Measurements from ENCODE around the gene XPO5. TPM values are rescaled to one million over a fixed set of nuclear protein-coding genes. Genes with fewer than 3 reads are reported as not detected.

Gene XPO5
- total RNA-seq, 2 donors from 2014 or later: 70.8 to 74.3 TPM

- no peak overlapping the region for H3K27ac Mint-ChIP-seq
- TF ChIP-seq, protein P1, sequence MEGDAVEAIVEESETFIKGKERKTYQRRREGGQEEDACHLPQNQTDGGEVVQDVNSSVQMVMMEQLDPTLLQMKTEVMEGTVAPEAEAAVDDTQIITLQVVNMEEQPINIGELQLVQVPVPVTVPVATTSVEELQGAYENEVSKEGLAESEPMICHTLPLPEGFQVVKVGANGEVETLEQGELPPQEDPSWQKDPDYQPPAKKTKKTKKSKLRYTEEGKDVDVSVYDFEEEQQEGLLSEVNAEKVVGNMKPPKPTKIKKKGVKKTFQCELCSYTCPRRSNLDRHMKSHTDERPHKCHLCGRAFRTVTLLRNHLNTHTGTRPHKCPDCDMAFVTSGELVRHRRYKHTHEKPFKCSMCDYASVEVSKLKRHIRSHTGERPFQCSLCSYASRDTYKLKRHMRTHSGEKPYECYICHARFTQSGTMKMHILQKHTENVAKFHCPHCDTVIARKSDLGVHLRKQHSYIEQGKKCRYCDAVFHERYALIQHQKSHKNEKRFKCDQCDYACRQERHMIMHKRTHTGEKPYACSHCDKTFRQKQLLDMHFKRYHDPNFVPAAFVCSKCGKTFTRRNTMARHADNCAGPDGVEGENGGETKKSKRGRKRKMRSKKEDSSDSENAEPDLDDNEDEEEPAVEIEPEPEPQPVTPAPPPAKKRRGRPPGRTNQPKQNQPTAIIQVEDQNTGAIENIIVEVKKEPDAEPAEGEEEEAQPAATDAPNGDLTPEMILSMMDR (conservative IDR thresholded peaks at IDR 0.05): no peak
- no peaks in the 10 kb centered on the region for H3K27me3 Mint-ChIP-seq (ENCODE audit: insufficient read depth)
- H3K4me3 ChIP-seq (ENCODE audit: low read length): no peak overlapping the region
- WGBS, 2 experiments (ENCODE audit: insufficient coverage in 1 of 2, insufficient read length in 1 of 2): 93 to 96% methylated on average over 10 of the region's 10 CpGs
- DNase-seq: no peak
- H3K9ac ChIP-seq (ENCODE audit: extremely low read depth, low read length, poor library complexity, severe bottlenecking): no peak overlapping the region
- H3K9me3 Mint-ChIP-seq: no peaks in the 10 kb centered on the region
- H3K36me3 Mint-ChIP-seq (ENCODE audit: low read depth): peaks cover 87% of the 10 kb centered on the region
- H3K27ac ChIP-seq (ENCODE audit: low read depth, low read length): no peak overlapping the region
- H3K4me1 ChIP-seq (ENCODE audit: control insufficient read depth, insufficient read depth, low read length): peaks cover 5% of the 10 kb centered on the region
- no peaks in the 10 kb centered on the region for H3K4me1 Mint-ChIP-seq
- no peaks in the 10 kb centered on the region for H3K27me3 ChIP-seq (ENCODE audit: control insufficient read depth, insufficient read depth, low read length, poor library complexity, severe bottlenecking)
- H3K9me3 ChIP-seq (ENCODE audit: control insufficient read depth, low read length): no peaks in the 10 kb centered on the region
- peaks cover 96% of the 10 kb centered on the region for H3K36me3 ChIP-seq (ENCODE audit: control insufficient read depth, insufficient read depth, low read length)
- no peak overlapping the region for H3K4me3 Mint-ChIP-seq
These were observed 51.3 kb downstream of the XPO5 start for GRCh38 chr6:43524483-43524961.

GRCh38 chr6:43523284-43523683 is 52.6 kb downstream of the XPO5 start:
- Mint-ChIP-seq H3K27me3 (ENCODE audit: insufficient read depth) (no peaks in the 10 kb centered on the region), H3K36me3 (ENCODE audit: low read depth) (peaks cover 78% of the 10 kb centered on the region), H3K9me3 (no peaks in the 10 kb centered on the region), H3K4me3 (no peak overlapping the region), H3K4me1 (no peaks in the 10 kb centered on the region), H3K27ac (no peak overlapping the region)
- Histone ChIP-seq H3K27ac (ENCODE audit: low read depth, low read length) (no peak overlapping the region), H3K36me3 (ENCODE audit: control insufficient read depth, insufficient read depth, low read length) (peaks cover 93% of the 10 kb centered on the region), H3K9ac (ENCODE audit: extremely low read depth, low read length, poor library complexity, severe bottlenecking) (no peak overlapping the region), H3K9me3 (ENCODE audit: control insufficient read depth, low read length) (no peaks in the 10 kb centered on the region), H3K4me1 (ENCODE audit: control insufficient read depth, insufficient read depth, low read length) (no peaks in the 10 kb centered on the region), H3K4me3 (ENCODE audit: low read length) (no peak overlapping the region), H3K27me3 (ENCODE audit: control insufficient read depth, insufficient read depth, low read length, poor library complexity, severe bottlenecking) (no peaks in the 10 kb centered on the region)
- DNase-seq: no peak
- WGBS, 2 experiments (ENCODE audit: insufficient coverage in 1 of 2, insufficient read length in 1 of 2): 96% methylated on average over 3 of the region's 3 CpGs; no CpG with 5 or more reads in 1 of the 2 experiments
- TF ChIP-seq, protein P1 (conservative IDR thresholded peaks at IDR 0.05): no peak

DNA sequence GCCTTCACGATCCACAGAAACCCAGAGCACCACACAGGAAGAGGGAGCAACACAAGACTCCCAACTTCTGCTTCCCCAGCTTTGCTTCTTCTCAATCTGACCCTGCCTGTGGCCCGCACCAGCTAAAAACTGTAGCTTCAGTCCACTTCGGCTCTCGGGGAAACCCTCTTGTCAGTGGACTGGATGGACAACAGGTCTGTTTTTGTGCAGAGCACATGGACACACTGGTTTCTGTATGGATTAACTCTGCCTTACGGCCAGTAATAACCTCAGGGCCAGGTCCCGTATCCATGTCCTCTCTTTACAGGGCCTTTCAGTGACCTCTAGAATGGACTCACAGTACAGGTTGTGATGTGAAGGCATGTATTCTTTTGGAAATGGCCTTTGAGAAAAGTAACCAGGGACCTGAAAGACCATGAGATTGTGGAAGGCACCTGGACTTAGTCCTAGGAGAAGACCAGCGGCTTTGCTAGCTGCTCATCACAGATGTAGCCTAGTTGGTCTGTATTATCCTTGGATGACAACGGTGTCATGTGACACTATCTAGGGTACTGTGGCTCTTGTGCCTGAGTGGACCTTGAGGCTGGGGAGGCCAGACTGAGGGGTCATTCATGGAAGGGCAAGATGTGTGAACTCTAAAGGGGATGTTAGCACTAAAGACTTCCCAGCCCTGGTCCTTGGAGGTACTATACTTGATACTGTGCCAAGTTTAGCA is 53.1 kb downstream of the XPO5 start:
- no peaks in the 10 kb centered on the region for H3K9me3 Mint-ChIP-seq
- Histone ChIP-seq H3K27ac (ENCODE audit: low read depth, low read length) (no peak overlapping the region), H3K36me3 (ENCODE audit: control insufficient read depth, insufficient read depth, low read length) (peaks cover 87% of the 10 kb centered on the region), H3K9ac (ENCODE audit: extremely low read depth, low read length, poor library complexity, severe bottlenecking) (no peak overlapping the region), H3K9me3 (ENCODE audit: control insufficient read depth, low read length) (no peaks in the 10 kb centered on the region), H3K4me3 (ENCODE audit: low read length) (no peak overlapping the region), H3K4me1 (ENCODE audit: control insufficient read depth, insufficient read depth, low read length) (no peaks in the 10 kb centered on the region), H3K27me3 (ENCODE audit: control insufficient read depth, insufficient read depth, low read length, poor library complexity, severe bottlenecking) (no peaks in the 10 kb centered on the region)
- TF ChIP-seq, protein P1 (conservative IDR thresholded peaks at IDR 0.05): no peak
- no peaks in the 10 kb centered on the region for H3K27me3 Mint-ChIP-seq (ENCODE audit: insufficient read depth)
- no peak for DNase-seq
- no peaks in the 10 kb centered on the region for H3K4me1 Mint-ChIP-seq
- H3K36me3 Mint-ChIP-seq (ENCODE audit: low read depth): peaks cover 74% of the 10 kb centered on the region
- no peak overlapping the region for H3K4me3 Mint-ChIP-seq
- WGBS, 2 experiments (ENCODE audit: insufficient coverage in 1 of 2, insufficient read length in 1 of 2): 93 to 94% methylated on average over 7 to 8 of the region's 8 CpGs
- H3K27ac Mint-ChIP-seq: no peak overlapping the region
